ENCODE data around the gene DENND10.

- TF ChIP-seq CTCF (IDR thresholded peaks at IDR 0.05) (no peak), POLR2AphosphoS5 (IDR thresholded peaks at IDR 0.05) (no peak), EP300 (IDR thresholded peaks at IDR 0.05; ENCODE audit: low read depth) (no peak), POLR2A (IDR thresholded peaks at IDR 0.05) (no peak)
These were observed 5.3 kb upstream of the DENND10 start for GRCh38 chr10:119098576-119098975.

Measured in transverse colon (tissue), 4 donors.